Skin epidermis (tissue), 12 donors: ENCODE data around the gene NUB1.
A peak's percentile ranks its signal among the peaks of the same experiment; 100 is the strongest.

ENCODE experiments used
- H3K27ac ChIP-seq, 21 experiments: fragments of 200-600 bp; sonication (generic) in 11 of 21; one replicate each; pipeline ENCODE4 v1.5.0; 2020; ENCODE audit warnings: mild to moderate bottlenecking in 3 of 21, inconsistent platforms in 2 of 21, moderate library complexity in 2 of 21
- H3K4me3 ChIP-seq, 7 experiments: fragments of 200-600 bp; sonication (generic) in 2 of 7; one replicate each; pipeline ENCODE4 v1.5.0; 2020; ENCODE audit warnings: inconsistent platforms in 2 of 7, mild to moderate bottlenecking in 2 of 7, moderate library complexity in 1 of 7

The NUB1 gene

DNA sequence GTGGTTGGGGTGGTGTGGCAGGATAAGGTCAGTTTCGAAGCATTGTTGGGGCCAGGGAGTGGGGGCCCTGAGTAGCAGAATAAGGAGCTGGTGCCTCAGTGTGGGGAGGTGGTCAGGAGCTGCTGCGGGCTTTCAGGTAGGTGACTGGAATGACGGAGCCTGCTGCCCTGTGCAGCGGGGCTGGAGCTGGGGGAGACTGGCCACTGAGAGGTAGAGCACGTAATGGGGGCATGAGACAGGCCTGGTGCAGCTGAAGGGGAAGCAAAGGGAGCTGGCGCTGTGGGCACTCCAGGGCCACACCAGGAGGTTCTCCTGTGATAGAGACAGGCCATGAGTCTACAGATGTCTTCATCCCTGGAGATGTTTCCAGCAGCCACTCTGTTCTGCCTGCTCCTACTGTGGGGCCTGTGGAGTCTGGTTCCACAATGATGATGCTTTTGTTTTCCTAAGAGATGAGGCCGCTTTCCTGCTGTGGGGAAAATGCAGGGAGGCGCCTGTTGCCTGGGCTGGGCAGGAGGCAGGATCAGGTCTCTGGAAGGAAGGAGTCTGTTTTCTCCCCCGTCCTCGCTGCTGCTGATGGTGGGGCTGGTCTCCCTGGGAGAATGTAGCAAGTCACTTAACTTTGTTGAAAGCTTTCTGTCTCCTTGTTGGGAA is 31.1 kb downstream of the NUB1 start:
- Histone ChIP-seq H3K4me3 (no peak overlapping the region), H3K27ac (no peak overlapping the region)

DNA sequence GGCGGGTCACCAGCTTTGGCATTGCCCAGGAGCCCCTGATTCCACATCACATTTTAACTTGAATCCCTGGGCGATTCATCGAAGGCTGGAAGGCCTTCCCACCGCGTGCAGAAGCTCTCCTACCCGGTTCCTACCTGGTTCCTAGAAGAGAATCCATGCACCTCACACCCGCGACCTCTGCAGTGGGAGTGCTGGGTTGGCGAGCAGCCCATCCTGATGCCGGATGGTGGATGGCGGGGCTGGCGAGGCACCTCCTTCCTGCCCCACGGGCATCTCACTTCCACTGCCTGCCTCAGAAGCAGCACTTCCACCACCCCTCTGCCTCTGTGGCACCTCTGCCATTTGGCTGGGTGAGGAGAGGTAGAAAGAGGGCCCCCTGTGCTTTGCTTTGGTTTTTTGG is 32.0 kb downstream of the NUB1 start:
- H3K27ac ChIP-seq = no peak overlapping the region
- no peak overlapping the region for H3K4me3 ChIP-seq

DNA sequence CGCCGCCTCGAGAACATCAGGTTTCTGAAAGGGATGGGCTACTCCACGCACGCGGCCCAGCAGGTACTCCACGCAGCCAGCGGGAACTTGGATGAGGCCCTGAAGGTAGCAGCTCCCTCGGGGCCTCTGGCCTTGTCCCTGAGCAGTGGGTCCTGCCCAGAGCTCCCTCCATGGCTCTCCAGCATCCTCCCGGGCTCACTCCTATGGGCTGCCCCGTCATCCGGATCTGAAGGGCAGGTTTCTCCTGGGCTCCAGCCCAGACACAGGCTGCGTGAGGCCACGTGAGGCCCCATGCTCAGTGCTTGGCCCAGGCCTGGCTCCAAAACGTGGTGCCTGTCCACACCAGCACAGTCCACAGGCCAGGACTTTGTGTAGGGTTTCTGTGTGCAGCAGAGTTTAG is 32.5 kb downstream of the NUB1 start:
- no peak overlapping the region for H3K4me3 ChIP-seq

DNA sequence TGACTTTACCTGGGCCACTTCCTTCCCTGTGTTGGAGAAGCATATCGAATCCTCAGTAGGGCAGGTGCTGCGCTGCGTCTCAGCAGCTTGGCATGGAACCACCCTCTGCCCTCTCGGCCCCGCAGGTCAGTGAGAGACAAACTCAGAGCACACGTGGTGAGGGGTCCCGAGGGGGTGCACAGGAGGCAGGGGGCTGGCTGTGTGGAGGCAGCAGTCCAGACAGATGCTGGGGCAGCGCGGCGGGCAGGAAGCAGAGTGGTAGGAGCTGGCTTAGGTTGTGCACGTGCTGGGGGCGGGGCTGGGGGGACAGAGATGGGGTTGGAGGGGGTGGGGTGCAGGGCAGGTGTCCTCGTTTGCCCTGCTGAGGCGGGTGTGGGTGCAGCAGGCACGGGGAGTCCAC is 33.1 kb downstream of the NUB1 start:
- Histone ChIP-seq H3K4me3 (no peak overlapping the region), H3K27ac (no peak overlapping the region)

More for the DNA sequence above, 32.5 kb downstream of the NUB1 start:
- H3K27ac ChIP-seq = no peak overlapping the region

DNA sequence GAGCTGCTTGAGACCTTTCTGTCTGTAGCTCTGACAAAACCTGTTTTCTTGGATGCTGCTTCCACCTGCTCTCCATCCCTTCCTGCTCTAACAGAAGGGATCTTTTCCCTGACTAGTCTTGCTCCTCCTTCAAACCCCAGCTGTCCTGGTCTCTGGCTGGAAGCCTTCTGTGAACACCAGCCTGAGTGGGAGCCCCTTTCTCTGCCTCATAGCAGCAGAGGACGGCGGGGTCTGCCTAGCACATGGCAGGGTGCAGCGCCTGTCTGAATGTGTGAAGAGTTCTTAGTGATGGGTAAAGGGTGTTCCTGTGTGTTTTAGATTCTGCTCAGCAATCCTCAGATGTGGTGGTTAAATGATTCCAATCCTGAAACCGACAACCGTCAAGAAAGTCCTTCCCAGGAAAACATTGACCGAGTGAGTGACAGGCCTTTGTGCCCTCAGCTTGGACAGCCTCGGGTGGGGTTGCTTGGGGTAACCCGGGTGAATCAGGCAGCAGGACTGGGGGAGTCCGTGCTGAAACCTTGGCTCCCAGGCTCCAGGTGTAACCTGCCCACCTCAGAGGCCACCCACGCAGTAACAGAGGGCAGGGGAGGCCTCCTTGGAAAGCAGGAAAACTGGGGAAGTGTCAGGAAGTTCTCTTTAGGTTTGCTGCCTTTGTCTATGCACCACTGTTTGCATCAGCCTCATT is 34.1 kb downstream of the NUB1 start:
- Histone ChIP-seq H3K4me3 (no peak overlapping the region), H3K27ac (no peak overlapping the region)

DNA sequence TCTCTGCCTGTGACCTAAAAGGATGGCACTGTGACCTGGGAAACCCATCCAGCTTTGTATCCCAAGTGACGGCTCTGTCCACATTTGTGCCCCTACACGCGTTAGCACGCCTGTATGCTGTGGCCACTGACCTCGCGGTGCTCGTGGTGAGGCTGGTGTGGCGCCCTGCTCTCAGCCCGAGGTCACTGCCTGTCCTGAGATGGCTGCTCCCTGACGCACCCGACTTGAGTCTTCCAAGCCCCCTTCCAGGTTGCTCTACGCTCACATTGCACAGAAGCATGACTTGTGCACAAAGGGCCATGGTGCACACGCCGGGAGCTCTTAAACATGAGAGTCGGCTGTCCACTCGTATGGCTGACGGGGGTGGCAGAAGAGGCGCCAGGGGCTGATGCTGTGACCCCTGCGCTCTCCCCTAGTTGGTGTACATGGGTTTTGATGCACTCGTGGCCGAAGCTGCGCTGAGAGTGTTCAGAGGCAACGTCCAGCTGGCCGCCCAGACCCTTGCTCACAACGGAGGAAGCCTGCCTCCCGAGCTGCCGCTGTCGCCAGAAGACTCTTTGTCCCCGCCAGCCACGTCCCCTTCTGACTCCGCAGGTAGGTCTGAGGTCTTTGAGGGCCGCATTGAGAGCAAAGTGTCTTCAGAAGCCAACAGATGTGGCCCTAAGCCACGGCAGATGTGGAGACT is 34.7 kb downstream of the NUB1 start:
- Histone ChIP-seq H3K4me3 (no peak overlapping the region), H3K27ac (no peak overlapping the region)

DNA sequence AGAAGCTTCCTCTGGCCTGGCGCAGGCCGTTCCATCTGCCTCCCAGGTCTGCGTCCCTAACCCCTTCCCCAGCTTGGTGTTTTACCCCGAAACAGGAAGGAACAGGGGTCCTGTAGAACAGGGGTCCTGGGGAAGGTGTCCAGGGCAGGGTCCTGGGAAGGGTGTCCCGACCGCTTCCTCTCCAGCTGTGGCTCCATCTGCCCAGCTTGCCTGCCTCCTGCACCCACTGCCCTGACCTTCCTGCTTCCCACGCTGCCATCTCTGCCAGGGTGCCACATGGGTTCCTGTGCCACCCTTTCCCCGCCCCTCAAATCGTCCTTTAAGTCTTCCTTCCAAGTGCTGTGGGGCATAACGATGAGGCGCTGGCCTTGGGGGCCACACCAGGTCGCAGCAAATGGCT is 35.8 kb downstream of the NUB1 start:
- no peak overlapping the region for H3K4me3 ChIP-seq
- no peak overlapping the region for H3K27ac ChIP-seq

DNA sequence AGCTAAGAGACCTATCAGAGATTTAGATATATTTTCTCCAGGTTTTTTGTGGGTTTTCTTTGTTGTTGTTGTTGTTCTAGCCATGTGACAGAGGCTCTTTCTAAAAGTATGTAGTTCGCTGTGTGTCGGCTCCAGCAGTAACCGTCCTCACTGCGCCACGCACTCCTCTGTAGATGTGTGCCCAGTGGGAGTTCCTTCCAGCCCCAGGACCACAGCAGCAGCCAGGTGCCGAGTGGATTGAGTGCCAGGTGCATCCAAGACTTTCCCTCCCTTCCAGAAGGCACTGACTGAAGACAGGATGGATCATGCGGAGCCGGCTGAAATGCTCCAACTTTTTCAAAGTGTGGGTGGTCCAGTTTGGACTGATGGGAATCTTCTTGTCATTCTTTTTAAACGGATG is 36.4 kb downstream of the NUB1 start:
- no peak overlapping the region for H3K4me3 ChIP-seq
- H3K27ac ChIP-seq = no peak overlapping the region

DNA sequence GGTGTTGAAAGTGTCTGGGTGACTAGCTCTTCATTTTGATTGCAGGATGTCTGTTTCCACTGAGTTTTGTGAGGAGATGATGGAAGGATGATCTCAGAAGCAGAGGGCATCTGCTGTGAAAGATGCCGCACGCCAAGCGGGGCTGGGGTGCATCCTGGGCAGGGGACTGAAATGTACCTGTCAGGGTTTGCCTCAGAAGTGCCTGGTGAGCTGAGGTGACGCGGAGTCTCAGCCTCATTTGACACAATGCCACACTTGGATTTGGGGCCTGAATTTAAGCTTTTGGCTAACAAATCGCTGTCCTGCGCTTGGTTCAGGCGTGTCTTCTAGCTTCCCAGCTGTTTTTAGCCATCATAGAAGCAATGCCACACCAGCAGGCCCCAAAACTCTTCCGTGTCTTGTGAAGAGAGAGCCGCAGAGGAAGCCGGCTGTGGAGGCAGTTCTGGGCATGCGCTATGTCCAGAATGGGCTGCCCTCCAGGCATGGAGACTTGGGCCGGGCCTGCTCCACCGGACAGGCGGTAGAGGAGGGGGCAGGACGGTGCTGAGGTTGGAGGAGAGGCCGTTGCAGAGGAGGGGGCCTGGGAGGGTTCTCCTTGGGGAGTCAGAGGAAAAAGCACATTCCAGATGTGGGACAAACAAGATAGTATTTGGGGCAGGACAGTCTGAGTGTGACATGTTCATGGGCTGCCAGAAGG is 37.0 kb downstream of the NUB1 start:
- Histone ChIP-seq H3K27ac (no peak overlapping the region), H3K4me3 (no peak overlapping the region)

DNA sequence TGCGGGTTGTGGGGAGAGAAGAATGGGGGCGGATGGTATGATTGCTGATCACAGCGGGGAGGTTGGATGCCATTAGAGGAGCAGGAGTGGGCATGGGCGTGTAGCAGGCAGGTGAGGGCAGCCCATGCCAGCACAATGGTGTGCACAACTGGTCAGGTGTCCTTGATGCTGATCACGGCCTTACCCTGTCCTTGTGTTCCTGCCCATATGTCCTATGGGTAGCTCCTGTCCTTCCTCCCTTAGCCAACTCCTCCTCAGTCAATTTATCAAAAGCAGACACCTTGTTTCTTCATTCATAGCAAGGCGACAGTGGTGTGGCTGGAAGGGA is 37.5 kb downstream of the NUB1 start:
- Histone ChIP-seq H3K4me3 (no peak overlapping the region), H3K27ac (no peak overlapping the region)

DNA sequence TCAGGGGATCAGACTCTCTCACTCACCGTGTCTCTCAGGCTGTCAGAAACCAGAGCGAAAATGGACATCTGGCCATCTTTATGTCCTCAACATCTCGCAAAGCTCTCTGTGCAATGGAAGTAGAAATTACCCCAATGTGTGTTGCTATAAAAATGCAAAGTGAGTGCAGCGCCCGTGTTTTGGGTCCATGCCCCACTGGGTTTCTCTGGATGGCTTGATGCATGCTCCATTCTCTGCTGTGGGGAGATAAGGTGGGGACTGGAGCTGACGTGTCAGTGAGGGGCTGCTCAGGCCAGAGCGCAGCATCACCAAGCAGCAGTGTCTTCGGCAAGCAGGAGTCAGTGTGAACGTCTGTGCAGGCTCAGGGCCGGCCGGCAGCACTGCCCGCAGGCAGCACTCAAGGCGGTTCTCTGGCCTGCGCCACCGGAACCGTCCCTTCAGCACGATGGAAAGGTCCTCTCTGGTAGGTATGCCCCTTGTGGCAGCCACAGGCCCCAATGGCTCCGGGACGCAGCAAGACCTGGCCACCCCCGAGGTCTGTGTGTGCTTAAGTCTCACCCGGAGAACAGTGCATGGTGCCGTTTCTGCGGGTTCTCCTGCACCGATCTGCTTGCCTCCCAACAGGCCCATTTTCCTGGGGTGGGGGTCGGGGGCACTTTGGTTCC is 38.1 kb downstream of the NUB1 start:
- Histone ChIP-seq H3K27ac (no peak overlapping the region), H3K4me3 (no peak overlapping the region)

DNA sequence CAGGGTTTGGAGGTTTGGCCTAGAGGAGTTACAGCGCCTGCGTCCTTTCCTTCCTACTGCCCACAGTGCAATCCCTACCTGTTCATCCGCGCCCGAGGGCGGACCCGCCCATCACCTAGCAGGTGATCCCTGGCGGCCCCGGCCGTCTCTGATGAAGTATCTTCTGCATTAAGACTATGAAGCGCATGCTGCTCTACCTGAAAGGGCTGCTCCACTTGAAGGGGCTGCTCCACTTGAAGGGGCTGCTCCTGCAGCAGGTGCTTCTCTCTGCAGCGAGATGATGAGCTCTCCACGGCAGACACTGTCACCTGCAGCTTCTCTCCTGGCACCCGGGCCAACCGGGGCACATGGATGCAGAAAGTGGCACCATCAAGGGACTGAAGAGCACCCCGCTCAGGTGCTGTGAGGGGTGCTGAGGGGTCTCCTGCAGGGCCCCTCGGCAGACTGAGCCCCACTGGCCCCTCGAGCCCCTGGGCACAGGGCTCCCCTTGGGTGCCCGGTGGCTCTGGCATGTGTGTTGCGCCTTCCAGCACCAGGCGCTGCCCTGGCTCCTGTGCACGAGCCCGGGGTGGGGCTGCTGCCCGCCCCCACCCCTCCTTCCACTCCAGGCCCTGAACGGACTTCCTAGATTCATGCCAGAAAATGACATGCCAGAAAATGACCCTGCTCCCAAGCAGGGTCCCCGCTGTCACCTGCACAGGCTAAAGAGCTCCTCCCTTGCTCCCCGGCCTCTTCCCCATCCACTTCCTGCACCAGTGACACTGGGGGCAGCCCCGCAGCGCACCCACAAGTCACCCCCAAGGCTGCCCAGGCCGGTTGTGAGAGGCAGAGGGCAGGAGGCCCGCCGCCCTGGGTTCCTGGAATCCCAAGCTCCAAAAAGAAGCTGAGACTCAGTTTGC is 38.8 kb downstream of the NUB1 start:
- no peak overlapping the region for H3K27ac ChIP-seq
- peak overlapping the region in 1 of 7 experiments; percentile 25 for H3K4me3 ChIP-seq

DNA sequence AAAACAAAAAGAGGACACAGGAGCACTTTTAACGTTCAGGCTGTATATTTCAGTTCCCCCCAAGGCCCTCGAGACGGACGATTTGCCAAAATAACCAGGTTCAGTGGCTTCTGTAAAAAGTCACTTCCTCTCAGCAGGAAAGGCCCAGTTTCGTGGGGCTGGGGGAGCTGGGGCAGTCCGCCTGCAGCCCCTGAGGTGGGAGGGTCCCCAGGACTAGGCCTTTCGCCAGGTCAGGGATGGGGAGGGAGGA is 39.4 kb downstream of the NUB1 start:
- Histone ChIP-seq H3K27ac (no peak overlapping the region), H3K4me3 (peak overlapping the region in 3 of 7 experiments; percentile 18 to 37 (median 25))

DNA sequence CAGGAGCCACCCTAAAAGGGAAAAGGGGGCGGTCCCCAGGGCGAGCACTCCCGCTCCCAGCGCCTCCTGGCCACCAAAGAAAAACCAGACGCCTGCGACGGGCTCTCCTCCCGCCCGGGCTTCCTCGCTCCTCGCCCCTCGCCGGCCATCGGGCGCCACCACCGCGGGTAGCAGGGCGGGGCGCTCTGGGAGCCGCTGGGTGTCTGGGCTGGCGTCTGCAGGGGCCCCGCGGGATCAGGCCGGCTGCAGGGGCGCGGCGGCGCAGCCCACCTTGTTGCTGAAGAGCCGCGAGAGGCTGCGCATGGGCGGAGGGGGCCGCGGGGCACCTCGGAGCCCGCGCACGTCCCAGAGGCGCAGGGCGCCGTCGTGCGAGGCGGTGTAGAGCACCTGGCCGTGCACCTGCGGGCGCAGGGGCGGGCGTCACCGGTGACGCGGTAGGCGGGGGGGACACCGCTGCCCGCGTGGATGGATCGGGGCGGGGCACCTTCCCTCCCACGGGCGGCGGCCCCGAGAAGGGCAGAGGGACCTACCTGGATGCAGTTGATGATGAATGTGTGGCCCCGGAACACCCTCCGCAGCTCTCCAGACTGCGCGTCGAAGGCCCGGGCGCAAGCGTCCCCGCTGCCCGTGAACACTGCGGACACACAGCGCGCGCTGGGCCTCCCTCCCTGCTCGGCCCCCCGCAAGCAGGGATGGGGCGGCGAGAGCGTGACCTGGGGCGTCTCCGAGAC is 39.9 kb downstream of the NUB1 start:
- Histone ChIP-seq H3K4me3 (peak overlapping the region; percentile 6 to 37 (median 17)), H3K27ac (peak overlapping the region in 1 of 21 experiments; percentile 23)

DNA sequence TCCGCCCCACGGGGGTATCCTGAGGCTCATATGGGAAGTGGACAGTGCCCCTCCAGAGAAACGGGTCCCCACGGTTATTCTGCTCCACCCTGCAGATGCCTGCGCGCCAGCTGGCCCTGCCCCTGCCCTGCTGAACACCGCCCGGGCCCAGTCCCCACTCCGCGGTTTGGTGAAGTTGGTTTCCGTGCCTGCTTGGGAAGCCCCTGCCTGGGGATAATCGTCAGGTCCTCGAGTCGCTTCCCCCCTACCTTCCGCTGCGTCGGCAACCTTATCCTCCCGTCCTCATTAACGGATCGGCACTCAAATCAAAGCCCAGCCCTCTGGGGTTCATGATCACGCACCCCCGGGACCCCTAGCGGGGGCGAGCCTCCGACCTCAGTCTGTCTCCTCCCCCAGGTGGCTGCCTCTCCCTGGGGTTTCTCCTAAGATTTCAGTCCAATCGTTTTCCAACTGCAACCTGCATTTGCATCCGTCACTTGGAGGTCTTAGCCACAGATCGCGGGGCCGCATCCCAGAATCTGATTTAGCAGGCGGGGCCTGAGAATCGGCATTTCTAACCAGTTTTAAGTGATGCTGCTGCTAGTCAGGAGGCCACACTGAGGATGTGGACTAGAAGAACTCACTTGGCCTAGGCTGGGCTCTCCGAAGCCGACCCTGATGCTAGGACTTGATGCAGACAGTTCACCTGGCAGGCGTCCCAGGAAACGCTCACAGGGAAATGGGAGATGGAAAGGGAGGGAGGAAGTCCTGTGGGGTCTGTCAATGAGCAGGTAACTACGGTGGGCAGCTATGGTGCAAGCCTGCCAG is 40.7 kb downstream of the NUB1 start:
- Histone ChIP-seq H3K4me3 (peak overlapping the region in 3 of 7 experiments; percentile 18 to 37 (median 25)), H3K27ac (peak overlapping the region in 1 of 21 experiments; percentile 23)

DNA sequence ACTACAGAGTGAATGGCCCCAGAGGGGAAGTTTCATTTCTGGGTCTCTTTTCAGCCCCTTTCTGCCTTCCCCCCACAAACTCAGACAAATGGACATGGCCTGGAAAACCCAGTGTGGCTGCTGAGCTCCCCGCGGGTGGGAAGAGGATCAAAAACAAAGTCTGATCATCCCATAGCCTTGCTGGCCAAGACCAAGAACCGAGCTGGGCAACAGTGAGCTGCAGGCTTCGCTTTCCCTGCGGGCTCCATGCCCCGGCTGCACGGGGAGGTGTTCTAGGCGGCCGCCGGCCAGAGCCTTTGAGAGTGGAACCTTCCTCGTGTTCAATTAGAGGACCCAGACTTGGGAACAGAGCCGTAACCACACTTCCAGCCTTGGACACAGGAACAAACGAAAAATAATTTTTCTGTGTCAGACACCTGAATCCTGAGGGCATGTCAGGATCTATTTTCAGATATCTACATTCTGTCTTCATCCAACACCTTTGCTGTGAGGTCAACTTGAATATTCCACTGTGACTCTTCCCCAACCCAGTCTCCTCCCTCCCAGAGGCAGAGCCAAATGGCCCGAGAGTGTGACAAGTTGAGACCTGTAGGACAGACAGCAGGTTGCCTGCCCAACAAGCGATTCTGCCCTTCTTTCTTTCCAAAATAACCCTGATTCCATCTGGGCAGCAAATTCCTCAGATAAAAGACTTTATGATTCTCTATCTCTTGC is 42.2 kb downstream of the NUB1 start:
- no peak overlapping the region for H3K27ac ChIP-seq
- H3K4me3 ChIP-seq = no peak overlapping the region

DNA sequence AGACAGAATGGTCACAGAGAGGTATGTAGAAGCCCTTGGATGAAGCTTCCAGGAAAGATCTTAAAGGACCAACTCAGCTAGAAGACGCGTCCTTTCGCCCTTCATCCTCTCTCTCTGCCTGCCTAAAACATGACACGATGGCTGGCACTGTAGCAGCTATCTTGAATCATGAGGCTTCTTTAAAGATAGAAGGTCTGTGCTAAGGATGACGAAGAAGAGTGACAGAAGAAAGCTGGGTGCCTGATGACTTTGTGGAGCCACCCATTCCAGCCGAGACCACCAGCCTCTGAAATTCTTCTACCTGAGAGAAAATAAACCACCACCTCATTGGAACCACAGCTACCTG is 42.7 kb downstream of the NUB1 start:
- no peak overlapping the region for H3K4me3 ChIP-seq

More for the DNA sequence above, 42.7 kb downstream of the NUB1 start:
- no peak overlapping the region for H3K27ac ChIP-seq
